ENCODE results near the gene CACNA1D. TPM values are rescaled to one million over a fixed set of nuclear protein-coding genes. Genes with fewer than 3 reads are reported as not detected.
"Not testable (repeated sequence)": the region's sequence is repeated elsewhere in the genome, so short reads cannot be mapped to it uniquely, and the experiment has no call there.

CACNA1D gene
- total and polyA plus RNA-seq, 2 donors (not counting 1 experiment from before 2014, with no cell fraction given) = 0.17 to 0.37 TPM

DNA sequence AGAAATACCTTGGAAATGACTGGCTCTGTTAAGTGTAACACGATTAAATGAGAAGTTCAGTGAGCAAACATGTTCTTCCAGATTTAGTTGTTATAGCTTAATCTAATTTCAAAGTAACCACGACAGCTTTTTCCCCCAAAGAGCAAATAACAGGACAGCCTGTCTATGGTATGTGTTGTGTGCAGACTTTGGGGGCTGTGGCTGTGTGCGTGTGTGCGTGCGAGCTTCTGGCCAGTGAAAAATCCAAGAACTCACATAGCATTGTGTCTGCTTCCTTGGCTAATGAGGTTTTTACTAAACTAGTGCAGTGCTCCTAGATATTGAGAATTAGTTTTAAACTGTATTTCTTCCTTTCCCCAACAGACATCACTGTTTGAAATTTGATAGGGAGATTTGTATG is 167.1 kb downstream of the CACNA1D start:
- H3K4me2 ChIP-seq (ENCODE audit: extremely low read depth, insufficient read depth, low read length) = no peak overlapping the region
- H3K9me3 ChIP-seq (ENCODE audit: control insufficient read depth, insufficient read depth, low read depth, low read length) = no peaks in the 10 kb centered on the region
- no peak overlapping the region for H3K9ac ChIP-seq (ENCODE audit: insufficient read depth, low read length)
- H3K27ac ChIP-seq (ENCODE audit: insufficient read depth, low read length) = no peak overlapping the region
- no peak for DNase-seq (ENCODE audit: low read depth in 2 of 2)
- H3K27me3 ChIP-seq (ENCODE audit: control insufficient read depth, insufficient read depth, low read length) = no peaks in the 10 kb centered on the region
- no peaks in the 10 kb centered on the region for H3K4me1 ChIP-seq (ENCODE audit: control insufficient read depth, extremely low read depth, insufficient read depth, low read length)
- H3K79me2 ChIP-seq (ENCODE audit: control insufficient read depth, insufficient read depth, low read length) = no peaks in the 10 kb centered on the region
- H2AFZ ChIP-seq (ENCODE audit: low read length) = no peak overlapping the region
- no peaks in the 10 kb centered on the region for H3K36me3 ChIP-seq (ENCODE audit: control insufficient read depth, insufficient read depth, low read length)
- H4K20me1 ChIP-seq (ENCODE audit: control insufficient read depth, extremely low read depth, insufficient read depth, low read length) = no peaks in the 10 kb centered on the region
- H3K4me3 ChIP-seq (replicated peaks in 1 of 4; ENCODE audit: control extremely low read depth in 1 of 4, insufficient read depth in 1 of 4, low read depth in 3 of 4, low read length in 4 of 4) = no peak overlapping the region
- TF ChIP-seq EZH2 (IDR thresholded peaks at IDR 0.05; ENCODE audit: low read length, missing control alignments) = no peak
- TF ChIP-seq, protein P1, sequence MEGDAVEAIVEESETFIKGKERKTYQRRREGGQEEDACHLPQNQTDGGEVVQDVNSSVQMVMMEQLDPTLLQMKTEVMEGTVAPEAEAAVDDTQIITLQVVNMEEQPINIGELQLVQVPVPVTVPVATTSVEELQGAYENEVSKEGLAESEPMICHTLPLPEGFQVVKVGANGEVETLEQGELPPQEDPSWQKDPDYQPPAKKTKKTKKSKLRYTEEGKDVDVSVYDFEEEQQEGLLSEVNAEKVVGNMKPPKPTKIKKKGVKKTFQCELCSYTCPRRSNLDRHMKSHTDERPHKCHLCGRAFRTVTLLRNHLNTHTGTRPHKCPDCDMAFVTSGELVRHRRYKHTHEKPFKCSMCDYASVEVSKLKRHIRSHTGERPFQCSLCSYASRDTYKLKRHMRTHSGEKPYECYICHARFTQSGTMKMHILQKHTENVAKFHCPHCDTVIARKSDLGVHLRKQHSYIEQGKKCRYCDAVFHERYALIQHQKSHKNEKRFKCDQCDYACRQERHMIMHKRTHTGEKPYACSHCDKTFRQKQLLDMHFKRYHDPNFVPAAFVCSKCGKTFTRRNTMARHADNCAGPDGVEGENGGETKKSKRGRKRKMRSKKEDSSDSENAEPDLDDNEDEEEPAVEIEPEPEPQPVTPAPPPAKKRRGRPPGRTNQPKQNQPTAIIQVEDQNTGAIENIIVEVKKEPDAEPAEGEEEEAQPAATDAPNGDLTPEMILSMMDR (conservative IDR thresholded peaks at IDR 0.05 in 1 of 2, IDR thresholded peaks at IDR 0.05 in 1 of 2; ENCODE audit: low read depth in 1 of 2, low read length in 2 of 2) = no peak

DNA sequence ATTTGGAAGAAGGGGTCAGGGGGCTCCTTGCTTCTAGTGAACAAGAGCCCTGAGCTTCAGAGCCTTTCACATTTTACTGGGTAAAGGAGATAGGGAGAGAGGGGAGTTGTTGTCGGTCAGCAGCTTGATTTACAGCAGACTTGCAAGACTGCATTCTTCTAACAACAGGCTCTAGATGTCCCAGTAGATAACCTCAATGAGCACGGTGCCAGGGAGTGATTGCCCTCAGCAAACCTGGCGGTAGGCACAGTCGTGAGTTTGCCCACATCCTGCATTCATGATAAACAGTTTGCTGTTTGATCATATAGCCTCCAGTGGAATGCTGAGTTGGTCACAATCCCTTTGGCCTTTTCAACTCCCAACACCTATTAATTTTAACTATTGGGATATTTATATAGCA is 170.4 kb downstream of the CACNA1D start:
- H3K4me2 ChIP-seq (ENCODE audit: extremely low read depth, insufficient read depth, low read length); H2AFZ ChIP-seq (ENCODE audit: low read length); H3K4me3 ChIP-seq (replicated peaks in 1 of 4; ENCODE audit: control extremely low read depth in 1 of 4, insufficient read depth in 1 of 4, low read depth in 3 of 4, low read length in 4 of 4): not testable (repeated sequence)

DNA sequence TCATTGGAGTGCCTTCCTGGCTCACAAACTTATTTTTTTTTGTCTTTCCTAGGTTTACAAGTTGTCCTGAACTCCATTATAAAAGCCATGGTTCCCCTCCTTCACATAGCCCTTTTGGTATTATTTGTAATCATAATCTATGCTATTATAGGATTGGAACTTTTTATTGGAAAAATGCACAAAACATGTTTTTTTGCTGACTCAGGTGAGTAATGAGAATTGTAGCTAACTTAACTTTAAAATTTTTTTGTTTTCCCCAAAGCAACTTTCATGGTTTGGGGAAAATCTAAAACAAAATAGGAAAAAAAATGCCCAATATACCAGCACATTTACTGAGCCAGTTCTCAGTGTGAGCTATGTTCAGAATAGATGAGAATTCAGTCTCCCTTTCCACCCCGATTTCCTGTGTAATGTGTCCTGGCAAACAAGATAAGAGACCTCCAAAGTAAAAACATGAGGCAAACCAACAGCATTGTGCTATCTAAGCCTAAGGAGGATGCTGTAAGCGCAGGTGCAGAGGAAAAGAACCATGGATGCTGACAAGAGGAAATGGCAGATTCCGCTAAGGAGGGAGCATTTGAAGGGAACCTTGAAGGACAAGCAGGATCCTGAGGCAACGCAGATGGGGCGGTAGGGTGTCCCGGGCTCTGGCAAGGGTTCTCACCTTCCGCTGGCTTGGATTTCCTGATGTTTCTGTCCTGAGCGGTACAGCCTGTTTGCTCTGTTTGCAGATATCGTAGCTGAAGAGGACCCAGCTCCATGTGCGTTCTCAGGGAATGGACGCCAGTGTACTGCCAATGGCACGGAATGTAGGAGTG is 171.4 kb downstream of the CACNA1D start:
- TF ChIP-seq, protein P1 (conservative IDR thresholded peaks at IDR 0.05 in 1 of 2, IDR thresholded peaks at IDR 0.05 in 1 of 2; ENCODE audit: low read depth in 1 of 2, low read length in 2 of 2) = no peak
- no peak for TF ChIP-seq EZH2 (IDR thresholded peaks at IDR 0.05; ENCODE audit: low read length, missing control alignments)
- H3K36me3 ChIP-seq (ENCODE audit: control insufficient read depth, insufficient read depth, low read length) = no peaks in the 10 kb centered on the region
- DNase-seq (ENCODE audit: low read depth in 2 of 2) = no peak
- no peaks in the 10 kb centered on the region for H3K79me2 ChIP-seq (ENCODE audit: control insufficient read depth, insufficient read depth, low read length)
- no peak overlapping the region for H3K4me2 ChIP-seq (ENCODE audit: extremely low read depth, insufficient read depth, low read length)
- H3K9me3 ChIP-seq (ENCODE audit: control insufficient read depth, insufficient read depth, low read depth, low read length) = no peaks in the 10 kb centered on the region
- H3K9ac ChIP-seq (ENCODE audit: insufficient read depth, low read length) = no peak overlapping the region
- H2AFZ ChIP-seq (ENCODE audit: low read length) = no peak overlapping the region
- H3K4me1 ChIP-seq (ENCODE audit: control insufficient read depth, extremely low read depth, insufficient read depth, low read length) = no peaks in the 10 kb centered on the region
- H3K27ac ChIP-seq (ENCODE audit: insufficient read depth, low read length) = no peak overlapping the region
- no peaks in the 10 kb centered on the region for H4K20me1 ChIP-seq (ENCODE audit: control insufficient read depth, extremely low read depth, insufficient read depth, low read length)
- no peak overlapping the region for H3K4me3 ChIP-seq (replicated peaks in 1 of 4; ENCODE audit: control extremely low read depth in 1 of 4, insufficient read depth in 1 of 4, low read depth in 3 of 4, low read length in 4 of 4)
- H3K27me3 ChIP-seq (ENCODE audit: control insufficient read depth, insufficient read depth, low read length) = no peaks in the 10 kb centered on the region

More for the DNA sequence above, 170.4 kb downstream of the CACNA1D start:
- H3K79me2 ChIP-seq (ENCODE audit: control insufficient read depth, insufficient read depth, low read length); H3K4me1 ChIP-seq (ENCODE audit: control insufficient read depth, extremely low read depth, insufficient read depth, low read length); H3K36me3 ChIP-seq (ENCODE audit: control insufficient read depth, insufficient read depth, low read length); H3K9ac ChIP-seq (ENCODE audit: insufficient read depth, low read length); H3K27me3 ChIP-seq (ENCODE audit: control insufficient read depth, insufficient read depth, low read length); H4K20me1 ChIP-seq (ENCODE audit: control insufficient read depth, extremely low read depth, insufficient read depth, low read length); DNase-seq (ENCODE audit: low read depth in 2 of 2); H3K9me3 ChIP-seq (ENCODE audit: control insufficient read depth, insufficient read depth, low read depth, low read length); H3K27ac ChIP-seq (ENCODE audit: insufficient read depth, low read length): not testable (repeated sequence)
